Panc1 (cell line): ENCODE results near the gene WDR77.

Experiments used
- CTCF ChIP-seq: fragments of 450-650 bp; IDR thresholded peaks from 2 replicates; pipeline ENCODE4 v1.5.1; 2017; ENCODE audit warnings: mild to moderate bottlenecking
- POLR2AphosphoS5 ChIP-seq: IDR thresholded peaks from 2 replicates; pipeline ENCODE4 v1.6.1; 2012; ENCODE audit warnings: mild to moderate bottlenecking, low read depth, low read length, moderate library complexity
- REST ChIP-seq, 2 experiments: IDR thresholded peaks; 2 replicates each; pipeline ENCODE4 v1.6.1; 2011 to 2012; ENCODE audit warnings: low read depth in 2 of 2, control low read depth in 1 of 2, low read length in 1 of 2, mild to moderate bottlenecking in 1 of 2, moderate library complexity in 1 of 2; ENCODE audit not compliant: insufficient read depth in 1 of 2

GRCh38 chr1:111407301-111407700 lies 41.8 kb downstream of the WDR77 start:
- TF ChIP-seq CTCF (no peak), POLR2AphosphoS5 (no peak), REST (IDR thresholded peaks at IDR 0.05; ENCODE audit: insufficient read depth in 1 of 2, low read depth in 2 of 2, low read length in 1 of 2) (no peak)
